ENCODE data around the gene EDC3. TPM values are rescaled to one million over a fixed set of nuclear protein-coding genes. Genes with fewer than 3 reads are reported as not detected.
A peak's percentile ranks its signal among the peaks of the same experiment; 100 is the strongest.

EDC3 gene
- total and polyA plus RNA-seq, 9 of the 15 experiments (the other 6 are each of a cell fraction or from before 2014, with no cell fraction given) = 11.7 to 63.9 (median 32.8) TPM

GRCh38 chr15:74615508-74616365, 80.1 kb downstream of the EDC3 start, which contains the start of gene CLK3 (continued):
- TF ChIP-seq, protein P1, sequence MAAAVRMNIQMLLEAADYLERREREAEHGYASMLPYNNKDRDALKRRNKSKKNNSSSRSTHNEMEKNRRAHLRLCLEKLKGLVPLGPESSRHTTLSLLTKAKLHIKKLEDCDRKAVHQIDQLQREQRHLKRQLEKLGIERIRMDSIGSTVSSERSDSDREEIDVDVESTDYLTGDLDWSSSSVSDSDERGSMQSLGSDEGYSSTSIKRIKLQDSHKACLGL (CRISPR knock-in tag; IDR thresholded peaks at IDR 0.05; ENCODE audit: borderline replicate concordance, poor library complexity, severe bottlenecking) = peak; percentile 15
- TF ChIP-seq SRSF9 (IDR thresholded peaks at IDR 0.05; ENCODE audit: borderline replicate concordance, low read depth, low read length) (no peak), ELF2 (CRISPR knock-in tag; IDR thresholded peaks at IDR 0.05) (peak; percentile 94), ZNF133 (CRISPR knock-in tag; IDR thresholded peaks at IDR 0.05) (no peak), ZNF717 (CRISPR knock-in tag; IDR thresholded peaks at IDR 0.05) (no peak), NCOR1 (IDR thresholded peaks at IDR 0.05) (peak; percentile 59), BACH1 (tag; IDR thresholded peaks at IDR 0.05) (no peak), NKRF (IDR thresholded peaks at IDR 0.05; ENCODE audit: borderline replicate concordance) (peak; percentile 74; the same call in 1 of the 2 replicates), PURB (CRISPR knock-in tag; IDR thresholded peaks at IDR 0.05; ENCODE audit: low read depth) (no peak), NRF1 (conservative IDR thresholded peaks at IDR 0.05 in 1 of 2, IDR thresholded peaks at IDR 0.05 in 1 of 2) (peak in 1 of 2 experiments; percentile 18; a peak in 2 of 4 replicates), NFIX (CRISPR knock-in tag; IDR thresholded peaks at IDR 0.05; ENCODE audit: low read depth) (no peak), ARID4B (CRISPR knock-in tag; IDR thresholded peaks at IDR 0.05) (peak; percentile 95), SNRNP70 (optimal IDR thresholded peaks at IDR 0.05; ENCODE audit: low read depth, low read length) (no peak)
- TF ChIP-seq, protein P2, sequence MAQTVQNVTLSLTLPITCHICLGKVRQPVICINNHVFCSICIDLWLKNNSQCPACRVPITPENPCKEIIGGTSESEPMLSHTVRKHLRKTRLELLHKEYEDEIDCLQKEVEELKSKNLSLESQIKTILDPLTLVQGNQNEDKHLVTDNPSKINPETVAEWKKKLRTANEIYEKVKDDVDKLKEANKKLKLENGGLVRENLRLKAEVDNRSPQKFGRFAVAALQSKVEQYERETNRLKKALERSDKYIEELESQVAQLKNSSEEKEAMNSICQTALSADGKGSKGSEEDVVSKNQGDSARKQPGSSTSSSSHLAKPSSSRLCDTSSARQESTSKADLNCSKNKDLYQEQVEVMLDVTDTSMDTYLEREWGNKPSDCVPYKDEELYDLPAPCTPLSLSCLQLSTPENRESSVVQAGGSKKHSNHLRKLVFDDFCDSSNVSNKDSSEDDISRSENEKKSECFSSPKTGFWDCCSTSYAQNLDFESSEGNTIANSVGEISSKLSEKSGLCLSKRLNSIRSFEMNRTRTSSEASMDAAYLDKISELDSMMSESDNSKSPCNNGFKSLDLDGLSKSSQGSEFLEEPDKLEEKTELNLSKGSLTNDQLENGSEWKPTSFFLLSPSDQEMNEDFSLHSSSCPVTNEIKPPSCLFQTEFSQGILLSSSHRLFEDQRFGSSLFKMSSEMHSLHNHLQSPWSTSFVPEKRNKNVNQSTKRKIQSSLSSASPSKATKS (CRISPR knock-in tag; IDR thresholded peaks at IDR 0.05) = no peak

Data from K562 (cell line).